GM12864 (cell line): Measurements from ENCODE around the gene KLF7.

Experiments used
- DNase-seq: peaks from one replicate; pipeline ENCODE4 v3.0.0-alpha.2; 2011; ENCODE audit warnings: low read depth
- H3K4me3 ChIP-seq: 2 replicates; pipeline ENCODE4 v1.5.1; 2011; ENCODE audit warnings: mild to moderate bottlenecking, low read depth, low read length, control low read depth
- TF ChIP-seq, protein P1 (sequence below): IDR thresholded peaks from 2 replicates; pipeline ENCODE4 v1.5.1; 2011; ENCODE audit warnings: low read depth, mild to moderate bottlenecking, moderate library complexity, low read length, control low read depth, inconsistent platforms; ENCODE audit errors: missing control alignments

Gene KLF7

DNA sequence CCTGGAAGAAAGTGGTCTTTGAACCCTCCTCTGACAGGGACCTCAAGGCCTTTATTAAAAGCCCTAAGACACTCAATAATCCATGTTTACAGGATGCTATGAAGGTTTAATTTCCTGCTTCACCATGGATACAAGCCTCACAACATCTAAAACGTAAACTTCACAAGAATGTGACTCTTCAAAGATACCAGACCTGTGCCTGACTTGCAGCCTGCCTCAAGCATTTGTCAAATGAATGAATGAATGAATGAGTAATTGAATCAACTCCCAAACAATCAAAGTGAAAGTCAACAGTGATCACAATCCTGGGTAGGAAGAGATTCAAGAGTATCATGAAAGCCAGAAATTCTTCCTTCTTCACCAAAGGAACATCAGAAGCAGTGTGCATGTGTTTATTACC is 30.4 kb downstream of the KLF7 start:
- no peak for DNase-seq
- H3K4me3 ChIP-seq = no peak overlapping the region
- TF ChIP-seq, protein P1, sequence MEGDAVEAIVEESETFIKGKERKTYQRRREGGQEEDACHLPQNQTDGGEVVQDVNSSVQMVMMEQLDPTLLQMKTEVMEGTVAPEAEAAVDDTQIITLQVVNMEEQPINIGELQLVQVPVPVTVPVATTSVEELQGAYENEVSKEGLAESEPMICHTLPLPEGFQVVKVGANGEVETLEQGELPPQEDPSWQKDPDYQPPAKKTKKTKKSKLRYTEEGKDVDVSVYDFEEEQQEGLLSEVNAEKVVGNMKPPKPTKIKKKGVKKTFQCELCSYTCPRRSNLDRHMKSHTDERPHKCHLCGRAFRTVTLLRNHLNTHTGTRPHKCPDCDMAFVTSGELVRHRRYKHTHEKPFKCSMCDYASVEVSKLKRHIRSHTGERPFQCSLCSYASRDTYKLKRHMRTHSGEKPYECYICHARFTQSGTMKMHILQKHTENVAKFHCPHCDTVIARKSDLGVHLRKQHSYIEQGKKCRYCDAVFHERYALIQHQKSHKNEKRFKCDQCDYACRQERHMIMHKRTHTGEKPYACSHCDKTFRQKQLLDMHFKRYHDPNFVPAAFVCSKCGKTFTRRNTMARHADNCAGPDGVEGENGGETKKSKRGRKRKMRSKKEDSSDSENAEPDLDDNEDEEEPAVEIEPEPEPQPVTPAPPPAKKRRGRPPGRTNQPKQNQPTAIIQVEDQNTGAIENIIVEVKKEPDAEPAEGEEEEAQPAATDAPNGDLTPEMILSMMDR = no peak

DNA sequence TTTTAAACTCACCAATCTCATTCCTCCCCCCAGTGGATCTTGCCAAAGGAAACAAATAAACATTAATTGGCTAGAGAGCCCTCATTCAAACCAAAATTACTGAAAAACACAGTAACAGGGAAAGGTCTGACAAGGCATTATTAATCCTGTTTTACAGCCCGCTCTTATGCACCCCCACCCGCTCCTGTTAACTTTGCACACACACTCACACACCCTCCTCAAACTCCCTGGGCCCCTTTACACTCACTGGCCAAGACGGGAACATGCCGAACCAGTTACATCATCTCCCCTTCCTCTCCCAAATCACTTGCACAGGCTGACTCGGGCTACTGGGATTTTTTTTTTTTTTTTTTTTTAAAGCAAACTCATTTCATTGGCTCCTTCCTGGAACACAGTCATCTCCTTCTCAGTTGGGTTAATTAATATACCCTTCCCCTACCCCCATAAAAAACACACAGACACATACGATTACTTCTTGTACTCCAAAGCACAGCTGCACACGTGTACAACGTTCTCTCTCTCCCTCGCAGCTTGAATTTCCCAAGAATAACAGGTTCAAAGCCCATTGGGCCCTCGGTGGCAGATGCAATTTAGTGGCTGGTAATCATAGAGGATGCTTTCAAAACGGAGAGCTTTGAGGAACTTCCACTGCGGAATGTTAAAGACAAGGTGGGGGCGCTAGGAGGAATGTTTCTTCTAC is 31.8 kb downstream of the KLF7 start:
- no peak overlapping the region for H3K4me3 ChIP-seq
- DNase-seq = no peak
- TF ChIP-seq, protein P1 = no peak

DNA sequence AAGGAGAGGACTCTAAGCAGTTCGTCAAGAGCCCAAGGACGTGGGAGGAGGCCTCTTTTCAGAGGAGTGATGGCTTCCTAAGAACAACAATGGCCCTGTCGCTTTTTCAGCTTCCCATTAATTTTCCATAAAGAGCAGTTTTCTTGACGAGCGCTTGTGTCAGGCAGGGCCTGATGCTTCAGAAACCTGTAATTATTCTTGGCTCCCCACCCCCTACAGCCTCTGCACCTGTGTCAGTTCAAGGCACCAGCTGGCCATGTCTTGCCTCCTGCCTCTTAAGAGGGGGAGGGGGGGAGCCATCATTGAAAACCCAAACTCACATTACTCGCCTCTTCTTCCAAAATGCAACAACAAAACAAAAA is 32.3 kb downstream of the KLF7 start:
- DNase-seq = no peak
- no peak overlapping the region for H3K4me3 ChIP-seq

DNA sequence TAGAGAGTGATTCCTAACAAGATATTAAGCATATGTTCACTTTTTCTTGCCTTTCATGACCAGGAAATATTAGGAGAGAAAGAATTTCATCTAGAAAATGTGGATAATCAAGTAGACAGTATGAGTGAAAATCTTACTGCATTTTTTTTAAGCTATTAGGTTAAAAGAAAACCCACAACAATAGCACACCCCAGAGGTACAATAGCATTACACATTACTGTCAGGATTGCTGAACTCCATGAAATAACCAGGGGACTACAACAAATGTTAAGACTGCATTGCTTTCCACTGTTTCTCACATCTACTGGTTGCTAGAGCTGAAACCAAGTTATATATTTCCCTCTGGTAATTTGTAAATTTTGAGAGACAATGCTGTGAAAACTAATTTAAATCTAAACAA is 33.7 kb downstream of the KLF7 start:
- TF ChIP-seq, protein P1 = no peak
- DNase-seq = no peak
- no peak overlapping the region for H3K4me3 ChIP-seq

More for the DNA sequence above, 32.3 kb downstream of the KLF7 start:
- TF ChIP-seq, protein P1 = no peak

DNA sequence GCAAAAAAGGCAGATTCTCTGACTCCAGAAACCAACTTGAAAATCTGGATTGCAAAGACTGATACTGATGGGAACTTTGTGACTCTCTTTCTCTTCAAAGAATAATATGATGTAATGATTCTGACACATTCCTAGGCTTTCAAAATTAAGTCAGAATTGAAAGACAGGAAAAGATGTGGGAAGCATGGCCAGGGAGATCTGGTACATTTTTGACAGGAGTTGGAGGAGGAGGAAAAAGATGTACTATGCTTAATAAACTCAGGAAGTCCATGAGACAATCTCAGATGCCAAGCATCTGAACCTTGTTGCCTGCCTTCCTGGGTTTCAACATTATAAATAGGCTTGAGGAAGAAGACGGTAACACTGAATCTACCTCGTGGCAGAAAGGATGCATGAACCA is 34.2 kb downstream of the KLF7 start:
- H3K4me3 ChIP-seq = no peak overlapping the region
- no peak for DNase-seq

DNA sequence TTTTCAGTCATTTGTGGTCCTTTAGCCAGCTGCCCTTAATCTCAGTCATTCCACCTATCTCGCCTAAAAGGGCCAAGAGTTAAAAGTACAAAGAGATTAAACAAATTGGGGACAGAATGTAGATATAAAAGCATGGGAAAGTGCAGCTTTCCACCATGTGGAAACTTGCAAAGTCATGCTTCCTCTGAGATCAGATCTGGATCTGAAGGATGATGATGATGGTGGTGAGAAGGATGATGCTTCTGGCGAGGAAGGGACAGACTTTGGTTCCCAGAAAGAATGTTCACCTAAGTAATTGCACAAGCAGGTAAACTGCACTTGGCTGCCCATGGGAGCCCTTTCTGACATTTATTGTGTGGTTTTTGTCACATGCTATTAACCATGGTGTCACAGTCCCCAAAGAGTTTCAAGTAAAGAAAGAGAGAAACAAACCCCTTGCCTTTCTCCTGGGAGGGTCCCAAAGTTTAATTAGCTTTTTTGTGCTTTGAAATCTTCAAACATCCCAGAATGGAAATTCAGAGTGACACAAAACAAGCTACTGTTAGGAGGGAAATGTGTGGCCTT is 34.7 kb downstream of the KLF7 start:
- no peak overlapping the region for H3K4me3 ChIP-seq
- no peak for DNase-seq
- TF ChIP-seq, protein P1 = no peak

More for the DNA sequence above, 34.2 kb downstream of the KLF7 start:
- TF ChIP-seq, protein P1 = no peak

DNA sequence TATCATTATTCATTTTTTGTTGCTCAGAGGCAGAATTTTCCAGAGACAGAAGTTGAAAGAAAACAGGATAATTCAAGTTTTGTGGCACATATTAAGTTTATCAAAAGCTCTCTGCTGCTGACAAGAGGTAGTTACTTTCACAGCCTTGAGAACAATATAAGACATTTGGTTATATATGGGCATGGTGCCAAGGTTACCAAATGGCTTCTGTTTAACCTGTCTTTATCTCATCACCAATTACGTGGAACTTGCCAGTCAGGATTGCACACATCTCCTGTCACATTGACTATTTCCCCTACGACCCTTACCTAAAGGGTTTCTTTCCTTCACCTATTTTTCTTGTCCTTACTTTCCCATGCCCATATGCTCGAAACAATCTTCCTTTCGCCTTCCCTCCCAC is 35.9 kb downstream of the KLF7 start:
- H3K4me3 ChIP-seq = no peak overlapping the region
- TF ChIP-seq, protein P1 = no peak
- DNase-seq = no peak
